OCI-LY1 (cell line): ENCODE measurements around the gene SIN3A.

Experiments used
- EZH2 ChIP-seq: fragments of 200-600 bp; sonication (generic), shearing (Covaris generic); IDR thresholded peaks from 2 replicates; pipeline ENCODE4 v1.8.0; 2017; ENCODE audit warnings: borderline replicate concordance, mixed run types, mild to moderate bottlenecking, antibody characterized with exemption, low read length, moderate library complexity, mixed read lengths
- TF ChIP-seq, protein P1 (sequence below): fragments of 200-600 bp; sonication (generic), shearing (Covaris generic); IDR thresholded peaks from 2 replicates; pipeline ENCODE4 v1.5.1; 2017; ENCODE audit warnings: mild to moderate bottlenecking, antibody characterized with exemption, low read length, moderate library complexity, mixed read lengths

GRCh38 chr15:75339531-75340240, 111.8 kb downstream of the SIN3A start:
- TF ChIP-seq, protein P1, sequence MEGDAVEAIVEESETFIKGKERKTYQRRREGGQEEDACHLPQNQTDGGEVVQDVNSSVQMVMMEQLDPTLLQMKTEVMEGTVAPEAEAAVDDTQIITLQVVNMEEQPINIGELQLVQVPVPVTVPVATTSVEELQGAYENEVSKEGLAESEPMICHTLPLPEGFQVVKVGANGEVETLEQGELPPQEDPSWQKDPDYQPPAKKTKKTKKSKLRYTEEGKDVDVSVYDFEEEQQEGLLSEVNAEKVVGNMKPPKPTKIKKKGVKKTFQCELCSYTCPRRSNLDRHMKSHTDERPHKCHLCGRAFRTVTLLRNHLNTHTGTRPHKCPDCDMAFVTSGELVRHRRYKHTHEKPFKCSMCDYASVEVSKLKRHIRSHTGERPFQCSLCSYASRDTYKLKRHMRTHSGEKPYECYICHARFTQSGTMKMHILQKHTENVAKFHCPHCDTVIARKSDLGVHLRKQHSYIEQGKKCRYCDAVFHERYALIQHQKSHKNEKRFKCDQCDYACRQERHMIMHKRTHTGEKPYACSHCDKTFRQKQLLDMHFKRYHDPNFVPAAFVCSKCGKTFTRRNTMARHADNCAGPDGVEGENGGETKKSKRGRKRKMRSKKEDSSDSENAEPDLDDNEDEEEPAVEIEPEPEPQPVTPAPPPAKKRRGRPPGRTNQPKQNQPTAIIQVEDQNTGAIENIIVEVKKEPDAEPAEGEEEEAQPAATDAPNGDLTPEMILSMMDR, result no peak
- TF ChIP-seq EZH2, result no peak
